HG02642 (cell line): ENCODE measurements around the gene ATF6.

Experiments used
- ATAC-seq: cut with Tn5 transposase; IDR thresholded peaks from one replicate; pipeline ENCODE4 v1.9.1; 2021; ENCODE audit warnings: mild to moderate bottlenecking; ENCODE audit not compliant: unreplicated experiment, poor library complexity

ATF6 gene

DNA sequence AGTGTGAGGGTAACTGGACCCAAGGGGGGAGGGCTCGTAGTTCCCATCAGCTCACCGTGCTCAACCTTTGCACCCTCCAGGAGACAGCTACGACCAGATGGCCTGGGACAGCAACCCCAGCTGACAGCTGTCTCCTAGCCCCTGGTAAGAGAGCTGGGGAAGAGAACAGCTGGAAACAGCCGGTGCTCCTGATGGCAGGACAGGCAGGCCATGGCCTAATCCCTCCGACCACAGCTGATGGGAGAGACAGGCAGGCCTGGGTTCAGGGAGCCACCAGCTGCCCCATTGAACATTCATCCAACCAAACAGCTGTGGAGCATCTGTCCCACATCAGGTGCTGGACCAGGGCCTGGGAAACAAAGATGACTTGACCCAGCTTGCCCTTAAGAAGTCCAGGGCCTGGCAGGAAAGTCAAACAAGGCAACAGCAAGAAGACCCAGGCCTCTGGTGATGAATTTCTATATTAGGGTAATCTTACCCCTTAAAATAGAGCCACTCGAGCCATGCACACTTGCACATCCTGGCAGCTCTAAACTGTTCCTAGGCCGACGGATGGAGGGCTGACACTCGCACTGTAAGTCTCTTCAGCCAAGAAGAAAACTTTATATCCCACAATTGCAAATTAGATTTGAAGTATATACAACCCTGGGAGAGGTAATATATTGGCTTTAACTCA is 245.4 kb downstream of the ATF6 start:
- no peak for ATAC-seq

DNA sequence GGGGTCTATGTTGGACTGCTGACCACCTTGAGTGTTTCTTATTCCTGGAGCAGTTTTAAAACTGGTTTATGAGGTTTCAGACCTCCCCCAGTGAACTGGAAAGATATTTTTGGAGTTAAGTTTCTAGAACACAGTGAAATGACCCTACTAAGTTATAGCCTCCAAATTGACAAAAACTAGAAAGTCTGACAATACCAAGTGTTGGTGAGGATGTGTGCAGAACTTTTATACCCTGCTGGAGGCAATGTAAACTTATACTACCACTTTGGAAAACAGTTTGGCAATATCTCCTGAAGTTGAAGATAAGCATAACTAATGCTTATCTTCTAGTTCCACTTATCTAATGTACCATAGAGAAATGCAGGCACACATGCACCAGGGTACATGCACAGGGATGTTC is 247.2 kb downstream of the ATF6 start:
- no peak for ATAC-seq
